RWPE2 (cell line): ENCODE measurements around the gene PLIN4.

Experiments used
- ATAC-seq: fragments of 200-7000 bp; cut with Tn5 transposase; 3 replicates; pipeline ENCODE4 v1.9.1; 2021; ENCODE audit warnings: low read depth
- DNase-seq: peaks from one replicate; pipeline ENCODE4 v3.0.0-alpha.2; 2020; ENCODE audit warnings: low spot score
- H3K27ac ChIP-seq: fragments of 450-650 bp; 2 replicates; pipeline ENCODE4 v1.5.1; 2017; ENCODE audit warnings: mild to moderate bottlenecking; ENCODE audit not compliant: poor library complexity, severe bottlenecking
- H3K27me3 ChIP-seq: fragments of 250-450 bp; sonication (Bioruptor Pico); 2 replicates; pipeline ENCODE4 v1.5.1; 2021; ENCODE audit warnings: mild to moderate bottlenecking, moderate library complexity; ENCODE audit not compliant: insufficient read depth, poor library complexity, severe bottlenecking
- H3K36me3 ChIP-seq: fragments of 250-450 bp; sonication (Bioruptor Pico); 2 replicates; pipeline ENCODE4 v1.5.1; 2020; ENCODE audit warnings: low read depth, mild to moderate bottlenecking, moderate library complexity
- H3K4me1 ChIP-seq: fragments of 250-450 bp; sonication (Bioruptor Pico); 2 replicates; pipeline ENCODE4 v1.5.1; 2021; ENCODE audit warnings: mild to moderate bottlenecking, moderate library complexity; ENCODE audit not compliant: insufficient read depth, poor library complexity, severe bottlenecking
- H3K4me3 ChIP-seq: fragments of 250-450 bp; sonication (Bioruptor Pico); 2 replicates; pipeline ENCODE4 v1.5.1; 2021; ENCODE audit warnings: mild to moderate bottlenecking, moderate library complexity; ENCODE audit not compliant: severe bottlenecking
- H3K9me3 ChIP-seq: fragments of 250-450 bp; sonication (Bioruptor Pico); 2 replicates; pipeline ENCODE4 v1.5.1; 2021; ENCODE audit warnings: mild to moderate bottlenecking, moderate library complexity; ENCODE audit not compliant: severe bottlenecking
- CTCF ChIP-seq: fragments of 450-650 bp; IDR thresholded peaks from one replicate; pipeline ENCODE4 v1.5.1; 2017; ENCODE audit warnings: mild to moderate bottlenecking, moderate library complexity; ENCODE audit not compliant: poor library complexity, severe bottlenecking

The PLIN4 gene

GRCh38 chr19:4511300-4512054 is 6.8 kb downstream of the PLIN4 start:
- H3K36me3 ChIP-seq = no peaks in the 10 kb centered on the region
- no peaks in the 10 kb centered on the region for H3K27me3 ChIP-seq
- no peak for DNase-seq
- H3K4me1 ChIP-seq = no peaks in the 10 kb centered on the region
- H3K9me3 ChIP-seq = no peaks in the 10 kb centered on the region
- H3K4me3 ChIP-seq = no peak overlapping the region
- no peak for TF ChIP-seq CTCF
- no peak; the same call in 2 of the 3 replicates for ATAC-seq
- H3K27ac ChIP-seq = no peak overlapping the region

GRCh38 chr19:4510435-4511255 is 7.6 kb downstream of the PLIN4 start:
- no peak for ATAC-seq
- Histone ChIP-seq H3K4me1 (no peaks in the 10 kb centered on the region), H3K27ac (no peak overlapping the region), H3K36me3 (no peaks in the 10 kb centered on the region), H3K9me3 (no peaks in the 10 kb centered on the region), H3K27me3 (no peaks in the 10 kb centered on the region), H3K4me3 (no peak overlapping the region)
- DNase-seq = no peak
- TF ChIP-seq CTCF = no peak

GRCh38 chr19:4508698-4509097 is 9.6 kb downstream of the PLIN4 start:
- Histone ChIP-seq H3K27ac (no peak overlapping the region), H3K9me3 (no peaks in the 10 kb centered on the region), H3K27me3 (no peaks in the 10 kb centered on the region), H3K36me3 (no peaks in the 10 kb centered on the region), H3K4me3 (no peak overlapping the region), H3K4me1 (no peaks in the 10 kb centered on the region)
- TF ChIP-seq CTCF = no peak
- no peak for DNase-seq
- no peak for ATAC-seq

- no peak for DNase-seq
- Histone ChIP-seq H3K9me3 (no peaks in the 10 kb centered on the region), H3K27ac (no peak overlapping the region), H3K27me3 (no peaks in the 10 kb centered on the region), H3K4me3 (no peak overlapping the region), H3K36me3 (no peaks in the 10 kb centered on the region), H3K4me1 (no peaks in the 10 kb centered on the region)
- no peak for TF ChIP-seq CTCF
- no peak for ATAC-seq
Measured at GRCh38 chr19:4507804-4508203, 10.5 kb downstream of the PLIN4 start.

GRCh38 chr19:4507150-4507452 is 11.2 kb downstream of the PLIN4 start:
- ATAC-seq = no peak

More at GRCh38 chr19:4507150-4507452, 11.2 kb downstream of the PLIN4 start:
- Histone ChIP-seq H3K9me3 (no peaks in the 10 kb centered on the region), H3K4me1 (no peaks in the 10 kb centered on the region), H3K27ac (no peak overlapping the region), H3K27me3 (no peaks in the 10 kb centered on the region), H3K4me3 (no peak overlapping the region), H3K36me3 (no peaks in the 10 kb centered on the region)
- DNase-seq = no peak
- TF ChIP-seq CTCF = no peak
